ENCODE data around the gene SRA1. TPM values are rescaled to one million over a fixed set of nuclear protein-coding genes. Genes with fewer than 3 reads are reported as not detected.
"Not testable (repeated sequence)": the region's sequence is repeated elsewhere in the genome, so short reads cannot be mapped to it uniquely, and the experiment has no call there.

Gene SRA1
- total RNA-seq, 4 donors from 2014 or later = 34.1 to 67.3 (median 40.6) TPM

- Histone ChIP-seq H3K36me3 (no peaks in the 10 kb centered on the region), H3K27me3 (no peaks in the 10 kb centered on the region), H3K9me3 (no peaks in the 10 kb centered on the region), H3K4me3 (peak overlapping the region in 1 of 4 donors; percentile 17), H3K4me1 (peaks cover 17 to 24% of the 10 kb centered on the region in 2 donors), H3K27ac (peak overlapping the region; percentile 28 to 86 (median 68))
- peak; percentile 35 to 71 for DNase-seq
- peak; percentile 80 to 94 for ATAC-seq
- TF ChIP-seq CTCF (IDR thresholded peaks at IDR 0.05 in 4 of 5, conservative IDR thresholded peaks at IDR 0.05 in 1 of 5) = no peak
- no peak for TF ChIP-seq POLR2A (IDR thresholded peaks at IDR 0.05)
- intact Hi-C loops (cut with DNase I; ENCODE audit: low total_unique reads) (no loop called here), in situ Hi-C loops (cut with MboI; ENCODE audit: low sequenced_read_pairs in 4 of 4) (no loop called here)
Observed at GRCh38 chr5:140595538-140596300, 38.4 kb upstream of the SRA1 start.

GRCh38 chr5:140594169-140594568 lies 36.9 kb upstream of the SRA1 start:
- H3K4me3 ChIP-seq = no peak overlapping the region
- H3K27me3 ChIP-seq = no peaks in the 10 kb centered on the region
- in situ Hi-C loops (cut with MboI; ENCODE audit: low sequenced_read_pairs in 4 of 4) = no loop called here
- H3K36me3 ChIP-seq = no peaks in the 10 kb centered on the region
- intact Hi-C loops (cut with DNase I; ENCODE audit: low total_unique reads) = no loop called here
- peaks cover 18 to 24% of the 10 kb centered on the region in 2 donors for H3K4me1 ChIP-seq
- no peak for TF ChIP-seq CTCF (IDR thresholded peaks at IDR 0.05 in 4 of 5, conservative IDR thresholded peaks at IDR 0.05 in 1 of 5)
- no peak for TF ChIP-seq POLR2A (IDR thresholded peaks at IDR 0.05)
- ATAC-seq (no peak), DNase-seq (no peak)
- no peak overlapping the region for H3K27ac ChIP-seq
- no peaks in the 10 kb centered on the region for H3K9me3 ChIP-seq

GRCh38 chr5:140593070-140593469 lies 35.8 kb upstream of the SRA1 start:
- H3K9me3 ChIP-seq; H3K27me3 ChIP-seq; ATAC-seq; H3K27ac ChIP-seq; H3K36me3 ChIP-seq; DNase-seq; intact Hi-C loops (cut with DNase I; ENCODE audit: low total_unique reads); H3K4me3 ChIP-seq; in situ Hi-C loops (cut with MboI; ENCODE audit: low sequenced_read_pairs in 4 of 4): not testable (repeated sequence)
- H3K4me1 ChIP-seq = peaks cover 29 to 32% of the 10 kb centered on the region in 2 donors

GRCh38 chr5:140591747-140592372 lies 34.6 kb upstream of the SRA1 start:
- intact Hi-C loops (cut with DNase I; ENCODE audit: low total_unique reads) (no loop called here), in situ Hi-C loops (cut with MboI; ENCODE audit: low sequenced_read_pairs in 4 of 4) (no loop called here)
- no peaks in the 10 kb centered on the region for H3K27me3 ChIP-seq
- no peak overlapping the region for H3K4me3 ChIP-seq
- H3K36me3 ChIP-seq = no peaks in the 10 kb centered on the region
- H3K4me1 ChIP-seq = peaks cover 30% of the 10 kb centered on the region in 2 donors
- TF ChIP-seq POLR2A (IDR thresholded peaks at IDR 0.05) (no peak), CTCF (IDR thresholded peaks at IDR 0.05 in 4 of 5, conservative IDR thresholded peaks at IDR 0.05 in 1 of 5) (no peak)
- DNase-seq (no peak), ATAC-seq (no peak)
- H3K27ac ChIP-seq = no peak overlapping the region
- no peaks in the 10 kb centered on the region for H3K9me3 ChIP-seq

- Histone ChIP-seq H3K4me1 (peaks cover 20 to 24% of the 10 kb centered on the region in 2 donors), H3K9me3 (no peaks in the 10 kb centered on the region), H3K27me3 (no peaks in the 10 kb centered on the region), H3K36me3 (no peaks in the 10 kb centered on the region), H3K27ac (no peak overlapping the region), H3K4me3 (no peak overlapping the region)
- intact Hi-C loops (cut with DNase I; ENCODE audit: low total_unique reads) = no loop called here
- DNase-seq (no peak), ATAC-seq (no peak)
- TF ChIP-seq POLR2A (IDR thresholded peaks at IDR 0.05) (no peak), CTCF (IDR thresholded peaks at IDR 0.05 in 4 of 5, conservative IDR thresholded peaks at IDR 0.05 in 1 of 5) (no peak)
- in situ Hi-C loops (cut with MboI; ENCODE audit: low sequenced_read_pairs in 4 of 4) = no loop called here
Observed at GRCh38 chr5:140590861-140591260, 33.6 kb upstream of the SRA1 start.
